GM19238 (cell line): Measurements from ENCODE around the gene TMEM54.
"Not testable (repeated sequence)": the region's sequence is repeated elsewhere in the genome, so short reads cannot be mapped to it uniquely, and the experiment has no call there.

Source experiments
- DNase-seq: peaks from one replicate; pipeline ENCODE4 v3.0.0; 2011; ENCODE audit warnings: low spot score; ENCODE audit not compliant: insufficient read length

TMEM54 gene

GRCh38 chr1:32919811-32920733 lies 18.9 kb upstream of the TMEM54 start:
- DNase-seq, result no peak

GRCh38 chr1:32918179-32918578 lies 17.0 kb upstream of the TMEM54 start:
- no peak for DNase-seq

- DNase-seq, result no peak
Observed at GRCh38 chr1:32917521-32917920, 16.3 kb upstream of the TMEM54 start.

GRCh38 chr1:32915766-32916706 lies 14.8 kb upstream of the TMEM54 start:
- DNase-seq, result no peak

- no peak for DNase-seq
Observed at GRCh38 chr1:32910319-32910718, 9.1 kb upstream of the TMEM54 start.

- no peak for DNase-seq
Observed at GRCh38 chr1:32907435-32907834, 6.2 kb upstream of the TMEM54 start.

- DNase-seq, result no peak
Observed at GRCh38 chr1:32906654-32907053, 5.5 kb upstream of the TMEM54 start.

- not testable (repeated sequence) for DNase-seq
Observed at GRCh38 chr1:32905588-32905987, 4.4 kb upstream of the TMEM54 start.

- DNase-seq, result no peak
Observed at GRCh38 chr1:32904797-32905196, 3.6 kb upstream of the TMEM54 start.

GRCh38 chr1:32903991-32904785 lies 3.0 kb upstream of the TMEM54 start:
- DNase-seq, result no peak

GRCh38 chr1:32902535-32902920 lies 1.3 kb upstream of the TMEM54 start:
- DNase-seq, result no peak

GRCh38 chr1:32901823-32902534 lies 790 bp upstream of the TMEM54 start:
- no peak for DNase-seq

- no peak for DNase-seq
Observed at GRCh38 chr1:32900371-32900955, 726 bp downstream of the TMEM54 start.

GRCh38 chr1:32899586-32900296 lies 1.4 kb downstream of the TMEM54 start:
- no peak for DNase-seq

GRCh38 chr1:32898958-32899357 lies 2.2 kb downstream of the TMEM54 start:
- DNase-seq, result no peak

- no peak for DNase-seq
Observed at GRCh38 chr1:32898056-32898455, 3.1 kb downstream of the TMEM54 start.

GRCh38 chr1:32897082-32898049 lies 3.8 kb downstream of the TMEM54 start:
- DNase-seq, result no peak

- DNase-seq, result no peak
Observed at GRCh38 chr1:32896451-32896850, 4.7 kb downstream of the TMEM54 start.
